GM21423 (cell line): ENCODE results near the gene LPCAT2.

Experiments used
- ATAC-seq: cut with Tn5 transposase; IDR thresholded peaks from one replicate; pipeline ENCODE4 v1.9.1; 2021; ENCODE audit warnings: mild to moderate bottlenecking, moderate library complexity; ENCODE audit not compliant: unreplicated experiment

LPCAT2 gene

GRCh38 chr16:55508941-55509931, at the start of gene LPCAT2:
Gene LPCAT2, plus strand, starts transcription at chr16:55509072. Its CDS starts 110 bp downstream, at chr16:55509182.
- ATAC-seq = no peak

GRCh38 chr16:55462241-55462640, 46.6 kb upstream of the LPCAT2 start:
- no peak for ATAC-seq

GRCh38 chr16:55464375-55464774, 44.5 kb upstream of the LPCAT2 start:
- ATAC-seq = no peak

- peak; percentile 94 for ATAC-seq
Measured at GRCh38 chr16:55465077-55465896, 43.6 kb upstream of the LPCAT2 start.

GRCh38 chr16:55466209-55466608, 42.7 kb upstream of the LPCAT2 start:
- no peak for ATAC-seq

- no peak for ATAC-seq
Measured at GRCh38 chr16:55467898-55468297, 41.0 kb upstream of the LPCAT2 start.

- ATAC-seq = no peak
Measured at GRCh38 chr16:55468352-55468990, 40.4 kb upstream of the LPCAT2 start.

GRCh38 chr16:55469821-55470532, 38.9 kb upstream of the LPCAT2 start:
- ATAC-seq = no peak

- ATAC-seq = no peak
Measured at GRCh38 chr16:55470533-55471371, 38.1 kb upstream of the LPCAT2 start.

GRCh38 chr16:55471448-55472097, 37.3 kb upstream of the LPCAT2 start:
- no peak for ATAC-seq

GRCh38 chr16:55473587-55473986, 35.3 kb upstream of the LPCAT2 start:
- ATAC-seq = no peak

- no peak for ATAC-seq
Measured at GRCh38 chr16:55474821-55475220, 34.1 kb upstream of the LPCAT2 start.

GRCh38 chr16:55475919-55476318, 33.0 kb upstream of the LPCAT2 start:
- ATAC-seq = no peak

GRCh38 chr16:55476625-55477533, 32.0 kb upstream of the LPCAT2 start:
- no peak for ATAC-seq

GRCh38 chr16:55477736-55478135, 31.1 kb upstream of the LPCAT2 start:
- no peak for ATAC-seq

- ATAC-seq = no peak
Measured at GRCh38 chr16:55478827-55479429, 29.9 kb upstream of the LPCAT2 start, which contains the start of gene MMP2. Gene MMP2, plus strand, starts transcription at chr16:55479198. Its CDS starts 282 bp downstream, at chr16:55479480.

GRCh38 chr16:55479430-55480140, 29.3 kb upstream of the LPCAT2 start:
- ATAC-seq = no peak
